Activated CD4-positive, alpha-beta memory T cell treated with anti-CD3 and anti-CD28 coated beads for 36 hours (primary cell): ENCODE measurements around the gene AFG3L2. TPM values are rescaled to one million over a fixed set of nuclear protein-coding genes. Genes with fewer than 3 reads are reported as not detected.
A peak's percentile ranks its signal among the peaks of the same experiment; 100 is the strongest.
"Not testable (repeated sequence)": the region's sequence is repeated elsewhere in the genome, so short reads cannot be mapped to it uniquely, and the experiment has no call there.

Experiments used
- CTCF ChIA-PET: fragments of 350-600 bp; sonication (Branson Sonifier 250); formaldehyde crosslinking; loops from one replicate; lab custom pipeline; 2021; ENCODE audit warnings: antibody characterized with exemption, inconsistent platforms; lab: Charles Lee
- POLR2A ChIA-PET: fragments of 350-600 bp; sonication (Branson Sonifier 250); formaldehyde crosslinking; loops from one replicate; lab custom pipeline; 2021; ENCODE audit warnings: antibody characterized with exemption; lab: Charles Lee
- DNase-seq: peaks from one replicate; pipeline ENCODE4 v3.0.0-alpha.2; 2020
- H3K27ac Mint-ChIP-seq: one replicate; pipeline ENCODE4 v1.8.0; 2021; ENCODE audit warnings: mixed read lengths
- H3K27me3 Mint-ChIP-seq: one replicate; pipeline ENCODE4 v1.8.0; 2021; ENCODE audit warnings: mixed read lengths
- H3K36me3 Mint-ChIP-seq: one replicate; pipeline ENCODE4 v1.8.0; 2021; ENCODE audit warnings: mixed read lengths
- H3K4me1 Mint-ChIP-seq: one replicate; pipeline ENCODE4 v1.8.0; 2021; ENCODE audit warnings: low read depth, mixed read lengths
- H3K4me3 Mint-ChIP-seq: one replicate; pipeline ENCODE4 v1.8.0; 2021; ENCODE audit warnings: mild to moderate bottlenecking, mixed read lengths
- H3K9me3 Mint-ChIP-seq: one replicate; pipeline ENCODE4 v1.8.0; 2021; ENCODE audit warnings: mixed read lengths
- intact Hi-C: fragments of 100-400 bp; cut with micrococcal nuclease; formaldehyde crosslinking; loops from one replicate; pipeline ENCODE4 v1.15.1; 2023
- total RNA-seq, 2 experiments: library from RNA; stranded (reverse); gene quantifications; one replicate each; pipeline ENCODE4 v1.2.3, GENCODE V29; 2021

Gene AFG3L2
- total RNA-seq, result 10 to 100 TPM; 45.2 to 48.8 TPM

DNA sequence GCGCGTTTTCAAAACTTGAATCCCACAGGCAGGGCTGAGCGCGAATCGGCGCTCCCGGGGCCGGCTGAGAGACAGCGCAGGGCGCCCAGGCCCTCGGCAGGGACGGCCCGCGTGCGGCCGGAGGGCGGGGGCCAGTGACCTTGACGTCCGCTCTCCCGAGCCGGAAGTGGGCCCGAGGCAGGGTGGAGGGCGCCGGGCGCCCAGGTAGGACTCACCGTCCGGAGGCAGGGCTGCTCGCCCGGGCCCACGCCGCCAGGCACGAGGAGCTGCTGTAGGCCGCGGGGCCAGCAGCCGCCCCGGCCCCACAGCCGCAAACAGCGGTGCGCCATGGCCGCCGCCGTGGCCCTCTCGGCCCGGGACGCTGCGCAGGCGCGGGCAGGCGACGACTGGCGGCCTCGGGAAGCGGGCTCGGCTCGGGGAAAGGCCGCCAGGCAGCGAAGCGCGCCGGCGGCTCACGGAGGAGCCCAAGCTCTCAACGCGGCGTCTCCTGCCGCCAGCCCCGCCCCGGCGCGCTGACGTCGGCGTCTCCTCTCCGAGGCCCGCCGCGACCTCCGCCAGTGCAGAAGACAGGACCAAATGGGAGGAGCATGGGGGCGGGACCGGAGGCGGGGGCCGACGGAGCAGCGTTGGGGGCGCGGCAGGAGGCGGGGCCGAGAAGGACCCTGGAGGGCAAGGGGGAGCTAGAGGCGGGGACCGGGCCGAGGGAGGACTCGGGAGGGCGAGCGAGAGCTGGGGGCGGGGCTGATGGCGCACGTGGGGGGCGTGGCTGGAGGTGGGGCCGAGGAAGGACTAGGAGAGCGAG lies at the start of gene AFG3L2:
Gene AFG3L2 (minus strand): TSS at position 474 of the 802 bp plus-strand sequence. CDS start 145 bp downstream, at position 329.
- intact Hi-C loops, result loop anchor here (1.0 to 10.0 kb wide), 13 partner anchors 30 to 1349 kb away; partner anchors contain the start of genes CEP192, CEP76, CHMP1B and FAM210A
- peak within 1 kb of the TSS; percentile 87 for H3K27ac Mint-ChIP-seq
- peaks cover 9% of the 10 kb centered on the region for H3K36me3 Mint-ChIP-seq
- no peaks in the 10 kb centered on the region for H3K27me3 Mint-ChIP-seq
- DNase-seq, result peak; percentile 100
- peaks cover 44% of the 10 kb centered on the region for H3K4me1 Mint-ChIP-seq
- CTCF ChIA-PET, result interaction anchor here (0.5 to 1.5 kb wide), 7 partner anchors 14 to 326 kb away, joined by 3 to 6 read pairs (median 4); partner anchors contain the start of genes CEP76 and PSMG2
- peak within 1 kb of the TSS; percentile 89 for H3K4me3 Mint-ChIP-seq
- POLR2A ChIA-PET, result interaction anchor here (0.9 to 2.8 kb wide), 11 partner anchors 20 to 1349 kb away, joined by 3 to 22 read pairs (median 5); partner anchors contain the start of genes CEP192, CEP76, FAM210A and IMPA2
- H3K9me3 Mint-ChIP-seq, result no peaks in the 10 kb centered on the region

DNA sequence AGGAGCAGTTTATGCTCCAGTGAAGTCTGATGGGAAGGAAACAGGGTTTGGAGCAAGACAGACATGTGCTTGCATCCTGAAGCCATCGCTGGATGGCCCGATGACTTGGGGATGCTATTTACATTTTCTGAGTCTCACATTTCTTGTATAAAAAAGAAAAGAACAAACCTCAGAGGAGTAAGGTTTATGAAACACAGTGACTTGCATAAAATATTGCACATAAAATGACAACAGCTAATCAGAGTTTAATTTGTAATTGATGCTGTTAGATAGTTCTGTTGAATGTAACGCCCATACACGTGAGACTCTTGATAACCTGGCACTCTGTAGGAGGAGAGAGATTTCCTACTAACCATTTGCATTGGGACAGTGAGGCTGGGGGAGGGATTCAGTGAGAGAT lies 47.2 kb upstream of the AFG3L2 start:
- no peaks in the 10 kb centered on the region for H3K9me3 Mint-ChIP-seq
- H3K27me3 Mint-ChIP-seq, result peaks cover 4% of the 10 kb centered on the region
- ChIA-PET POLR2A (no interaction called here), CTCF (no interaction called here)
- H3K4me3 Mint-ChIP-seq, result no peak overlapping the region
- H3K4me1 Mint-ChIP-seq, result peaks cover 7% of the 10 kb centered on the region
- no peak overlapping the region for H3K27ac Mint-ChIP-seq
- intact Hi-C loops, result loop anchor here (5.0 kb wide), 1 partner anchor 47 kb away; the partner anchor contains the start of gene AFG3L2
- DNase-seq, result no peak
- no peaks in the 10 kb centered on the region for H3K36me3 Mint-ChIP-seq

DNA sequence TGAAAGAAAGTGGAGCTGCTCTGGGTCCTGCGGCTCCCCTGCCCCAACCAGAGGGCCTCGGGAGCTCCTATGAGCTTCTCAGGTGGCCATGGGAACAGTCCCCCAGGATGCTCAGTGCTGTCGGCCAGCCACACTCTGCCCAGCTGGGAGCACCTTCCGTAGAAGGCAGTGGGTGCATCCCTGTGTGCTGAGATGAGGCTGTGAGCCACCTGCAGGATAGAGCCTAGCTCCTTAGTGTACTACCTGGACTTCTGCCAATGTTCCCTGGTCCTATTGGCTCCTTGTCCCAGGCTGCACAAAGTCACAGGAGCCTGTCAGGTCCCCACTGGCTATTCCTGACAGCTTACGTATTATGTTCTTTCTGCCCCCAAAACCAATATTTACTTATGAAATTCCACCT lies 46.8 kb upstream of the AFG3L2 start:
- H3K27ac Mint-ChIP-seq, result no peak overlapping the region
- no peaks in the 10 kb centered on the region for H3K36me3 Mint-ChIP-seq
- H3K9me3 Mint-ChIP-seq, result no peaks in the 10 kb centered on the region
- CTCF ChIA-PET, result no interaction called here
- no peak for DNase-seq
- no peak overlapping the region for H3K4me3 Mint-ChIP-seq
- H3K4me1 Mint-ChIP-seq, result peaks cover 7% of the 10 kb centered on the region
- peaks cover 4% of the 10 kb centered on the region for H3K27me3 Mint-ChIP-seq
- intact Hi-C loops, result loop anchor here (5.0 kb wide), 1 partner anchor 47 kb away; the partner anchor contains the start of gene AFG3L2
- POLR2A ChIA-PET, result no interaction called here

DNA sequence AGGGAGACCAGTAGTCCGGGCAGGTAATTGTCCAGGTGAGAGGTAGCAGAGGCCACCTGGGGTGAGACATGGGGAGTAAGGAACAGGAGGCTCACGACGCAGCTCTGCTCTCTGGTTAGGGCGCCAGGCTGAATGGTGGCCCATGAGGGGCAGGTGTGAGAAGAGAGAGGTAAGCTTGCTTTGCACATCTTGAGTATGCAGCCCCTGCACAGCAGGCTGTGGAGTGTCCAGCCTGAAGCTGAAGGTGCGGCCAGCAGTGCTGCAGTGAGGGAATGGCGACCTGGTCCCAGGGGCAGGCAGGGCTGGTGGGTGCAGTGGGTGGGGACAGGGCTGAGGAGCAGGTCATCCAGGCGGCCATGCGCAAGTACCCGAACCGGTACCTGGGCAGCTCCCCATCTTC lies 46.4 kb upstream of the AFG3L2 start:
- no peaks in the 10 kb centered on the region for H3K36me3 Mint-ChIP-seq
- H3K4me1 Mint-ChIP-seq, result peaks cover 7% of the 10 kb centered on the region
- H3K27me3 Mint-ChIP-seq, result peaks cover 4% of the 10 kb centered on the region
- no peak for DNase-seq
- intact Hi-C loops, result loop anchor here (5.0 kb wide), 1 partner anchor 46 kb away; the partner anchor contains the start of gene AFG3L2
- no peak overlapping the region for H3K4me3 Mint-ChIP-seq
- no peak overlapping the region for H3K27ac Mint-ChIP-seq
- POLR2A ChIA-PET, result no interaction called here
- CTCF ChIA-PET, result no interaction called here
- no peaks in the 10 kb centered on the region for H3K9me3 Mint-ChIP-seq

DNA sequence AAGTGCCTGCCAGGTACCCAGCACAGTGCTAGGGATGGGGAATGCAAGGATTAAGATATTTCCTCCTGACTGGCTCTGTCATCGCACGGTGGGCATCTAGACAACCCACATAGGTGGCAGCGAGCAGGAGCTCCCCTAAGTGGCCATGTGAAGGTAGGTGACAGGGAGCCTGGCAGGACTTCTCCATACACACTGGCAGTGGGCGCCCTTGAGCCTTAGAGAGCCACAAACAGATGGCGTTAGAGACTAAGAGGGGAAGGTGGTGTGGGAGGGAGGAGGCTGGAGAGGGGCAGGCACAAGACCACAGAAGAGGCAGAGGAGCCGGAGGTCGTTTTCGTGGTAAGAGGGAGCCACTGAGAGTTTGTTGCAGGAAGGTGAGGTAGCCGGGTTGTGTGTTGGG lies 45.9 kb upstream of the AFG3L2 start:
- CTCF ChIA-PET, result no interaction called here
- Mint-ChIP-seq H3K4me1 (peaks cover 7% of the 10 kb centered on the region), H3K9me3 (no peaks in the 10 kb centered on the region), H3K27me3 (peaks cover 4% of the 10 kb centered on the region), H3K36me3 (no peaks in the 10 kb centered on the region), H3K4me3 (no peak overlapping the region), H3K27ac (no peak overlapping the region)
- intact Hi-C loops, result loop anchor here (5.0 kb wide), 1 partner anchor 46 kb away; the partner anchor contains the start of gene AFG3L2
- peak; percentile 19 for DNase-seq
- POLR2A ChIA-PET, result no interaction called here

DNA sequence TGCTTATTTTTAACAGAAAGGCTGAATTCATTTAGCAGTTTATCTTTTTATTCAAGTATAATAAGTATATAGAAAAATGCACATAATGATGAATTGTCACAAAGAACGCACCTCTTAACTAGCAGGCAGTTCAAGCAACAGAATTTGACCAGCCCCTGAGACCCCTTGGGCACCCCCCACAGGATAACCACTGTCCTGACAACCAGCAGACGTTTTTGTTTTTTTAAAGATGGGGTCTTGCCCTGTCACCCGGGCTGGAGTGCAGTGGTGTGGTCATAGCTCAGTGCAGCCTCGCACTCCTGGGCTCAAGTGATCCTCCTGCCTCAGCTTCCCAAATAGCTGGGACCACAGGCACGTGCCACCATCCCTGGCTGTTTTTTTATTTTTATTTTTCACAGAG lies 44.7 kb upstream of the AFG3L2 start:
- peak overlapping the region; percentile 51 for H3K4me3 Mint-ChIP-seq

DNA sequence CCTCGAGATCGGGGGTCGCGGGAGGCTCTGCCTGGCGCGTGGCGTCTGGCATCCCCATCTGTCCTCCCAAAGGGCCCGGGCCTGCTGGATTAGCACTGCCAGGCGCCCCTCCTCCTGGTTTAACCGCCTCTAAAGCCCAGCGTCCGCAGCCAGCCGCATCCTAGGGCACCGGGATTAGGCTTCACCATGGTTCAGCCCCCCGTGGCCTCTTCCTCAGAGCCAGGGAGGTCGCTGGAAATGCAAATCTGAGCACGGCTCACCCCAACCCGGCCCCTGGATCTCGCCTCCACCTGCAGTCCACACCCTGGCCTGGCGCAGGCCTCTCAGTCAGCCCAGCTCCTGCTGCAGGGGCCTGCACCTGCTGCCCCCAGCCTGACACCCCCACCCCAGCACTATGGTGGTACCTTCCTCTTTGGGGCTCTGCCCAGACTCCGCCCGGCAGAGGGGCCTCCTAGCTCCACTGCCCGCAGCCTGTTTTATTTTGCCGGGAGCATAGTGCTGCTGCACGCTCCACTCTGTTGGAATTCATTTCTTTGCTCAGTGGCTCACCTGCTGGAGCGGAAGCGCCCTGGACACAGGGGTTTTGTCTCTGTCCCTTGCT lies 43.9 kb upstream of the AFG3L2 start:
- Mint-ChIP-seq H3K9me3 (no peaks in the 10 kb centered on the region), H3K27me3 (peaks cover 4% of the 10 kb centered on the region), H3K4me3 (peak overlapping the region; percentile 51), H3K4me1 (peaks cover 7% of the 10 kb centered on the region), H3K36me3 (no peaks in the 10 kb centered on the region), H3K27ac (no peak overlapping the region)
- intact Hi-C loops, result loop anchor here (2.0 to 5.0 kb wide), 2 partner anchors 16 to 44 kb away; partner anchors contain the start of gene AFG3L2
- ChIA-PET POLR2A (interaction anchor here (1.5 to 1.9 kb wide), 2 partner anchors 13 to 282 kb away, joined by 3 to 7 read pairs; partner anchors contain the start of genes CEP76, PRELID3A and PSMG2), CTCF (no interaction called here)
- no peak for DNase-seq

More for the DNA sequence above, 44.7 kb upstream of the AFG3L2 start:
- H3K27ac Mint-ChIP-seq, result no peak overlapping the region
- no peak for DNase-seq
- POLR2A ChIA-PET, result no interaction called here
- H3K9me3 Mint-ChIP-seq, result no peaks in the 10 kb centered on the region
- intact Hi-C loops, result loop anchor here (2.0 to 5.0 kb wide), 2 partner anchors 17 to 44 kb away; partner anchors contain the start of gene AFG3L2
- no peaks in the 10 kb centered on the region for H3K36me3 Mint-ChIP-seq
- CTCF ChIA-PET, result no interaction called here
- H3K27me3 Mint-ChIP-seq, result peaks cover 4% of the 10 kb centered on the region
- H3K4me1 Mint-ChIP-seq, result peaks cover 7% of the 10 kb centered on the region

DNA sequence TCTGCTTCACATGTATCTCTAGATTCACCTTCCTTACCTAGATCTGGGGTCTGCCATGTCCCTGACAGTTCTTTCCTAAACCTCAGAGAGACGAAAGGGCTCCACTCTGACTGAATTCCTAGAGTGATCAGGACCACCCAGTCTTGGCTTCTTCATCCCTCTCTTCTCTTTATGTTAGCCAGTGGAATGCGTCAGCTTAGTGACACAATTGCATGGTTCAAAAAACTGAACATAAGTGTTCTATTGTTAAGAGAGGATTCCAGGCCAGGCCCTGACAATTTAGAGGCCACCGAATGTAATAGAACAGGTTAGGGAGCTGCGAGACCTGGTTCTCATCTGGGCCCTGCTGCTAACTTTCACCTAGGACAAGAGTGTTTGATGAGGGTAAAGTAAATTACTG lies 40.7 kb upstream of the AFG3L2 start:
- intact Hi-C loops, result no loop called here
- H3K27me3 Mint-ChIP-seq, result peaks cover 4% of the 10 kb centered on the region
- peaks cover 7% of the 10 kb centered on the region for H3K4me1 Mint-ChIP-seq
- H3K4me3 Mint-ChIP-seq, result no peak overlapping the region
- H3K36me3 Mint-ChIP-seq, result no peaks in the 10 kb centered on the region
- POLR2A ChIA-PET, result no interaction called here
- H3K9me3 Mint-ChIP-seq, result no peaks in the 10 kb centered on the region
- CTCF ChIA-PET, result no interaction called here
- DNase-seq, result no peak
- H3K27ac Mint-ChIP-seq, result no peak overlapping the region

DNA sequence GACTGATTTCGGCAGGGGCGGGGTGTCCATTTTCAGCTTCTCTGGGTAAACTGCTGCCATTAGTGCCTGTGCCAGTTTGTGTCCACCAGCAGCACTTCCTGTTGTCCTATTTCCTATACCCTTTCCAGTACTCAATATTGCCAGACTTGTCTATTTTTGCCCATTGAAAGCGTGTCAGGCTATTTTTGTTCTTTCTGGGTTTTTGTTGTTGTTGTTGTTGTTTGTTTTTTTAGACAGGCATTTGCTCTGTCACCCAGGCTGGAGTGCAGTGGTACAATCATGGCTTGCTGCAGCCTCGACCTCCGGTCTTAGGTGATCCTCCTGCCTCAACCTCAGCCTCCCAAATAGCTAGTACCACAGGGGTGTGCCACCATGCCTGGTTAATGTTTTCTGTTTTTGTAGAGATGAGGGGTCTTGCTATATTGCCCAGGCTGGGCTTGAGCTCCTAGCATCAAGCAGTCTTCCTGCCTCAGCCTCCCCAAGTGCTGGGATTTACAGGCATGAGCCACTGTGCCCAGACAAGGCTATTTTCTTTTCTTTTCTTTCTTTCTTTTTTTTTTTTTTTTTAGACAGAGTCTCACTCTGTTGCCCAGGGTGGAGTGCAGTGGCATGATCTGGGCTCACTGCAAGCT lies 39.2 kb upstream of the AFG3L2 start:
- H3K4me1 Mint-ChIP-seq, result peaks cover 5% of the 10 kb centered on the region
- no peaks in the 10 kb centered on the region for H3K36me3 Mint-ChIP-seq
- H3K9me3 Mint-ChIP-seq, result no peaks in the 10 kb centered on the region
- no peak overlapping the region for H3K27ac Mint-ChIP-seq
- ChIA-PET CTCF (no interaction called here), POLR2A (no interaction called here)
- H3K27me3 Mint-ChIP-seq, result peaks cover 2% of the 10 kb centered on the region
- no peak for DNase-seq
- intact Hi-C loops, result no loop called here
- H3K4me3 Mint-ChIP-seq, result no peak overlapping the region

DNA sequence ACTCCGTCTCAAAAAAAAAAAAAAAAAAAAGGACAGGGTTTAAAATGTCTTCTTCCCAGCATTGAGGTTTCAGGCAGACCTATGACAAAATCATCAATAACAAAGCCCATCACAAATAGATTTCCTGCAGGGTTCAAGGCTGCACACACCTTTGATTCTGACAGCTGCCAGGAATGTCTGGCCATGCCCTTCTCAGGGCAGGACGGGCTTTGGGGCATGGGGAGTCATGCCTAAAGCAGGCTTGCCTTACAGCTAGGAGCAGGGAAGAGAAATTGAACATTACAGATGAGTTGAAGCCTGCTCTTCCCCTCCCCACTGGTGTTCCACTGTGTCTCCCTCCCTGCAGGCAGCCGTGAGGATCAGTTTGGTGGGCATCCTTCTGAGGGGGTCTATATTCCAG lies 34.4 kb upstream of the AFG3L2 start:
- Mint-ChIP-seq H3K36me3 (no peaks in the 10 kb centered on the region), H3K9me3 (no peaks in the 10 kb centered on the region), H3K4me1 (peaks cover 13% of the 10 kb centered on the region), H3K4me3 (no peak overlapping the region), H3K27ac (no peak overlapping the region), H3K27me3 (peaks cover 9% of the 10 kb centered on the region)
- no peak for DNase-seq
- ChIA-PET POLR2A (interaction anchor here (0.7 kb wide), 1 partner anchor 38 kb away, joined by 3 read pairs; no protein-coding TSS in a partner anchor), CTCF (no interaction called here)
- intact Hi-C loops, result no loop called here

DNA sequence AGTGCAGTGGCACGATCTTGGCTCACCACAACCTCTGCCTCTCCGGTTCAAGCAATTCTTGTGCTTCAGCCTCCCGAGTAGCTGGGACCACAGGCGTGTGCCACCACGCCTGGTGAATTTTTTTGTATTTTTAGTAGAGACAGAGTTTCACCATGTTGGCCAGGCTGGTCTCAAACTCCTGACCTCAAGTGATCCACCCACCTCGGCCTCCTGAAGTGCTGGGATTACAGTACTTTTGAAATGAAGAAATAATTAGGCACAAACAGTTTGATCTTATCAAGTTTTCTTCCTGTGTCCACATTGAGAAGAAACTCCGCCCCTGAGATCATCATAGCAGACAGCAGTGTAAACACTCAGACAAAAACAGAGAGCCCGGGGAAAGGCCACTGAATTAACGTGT lies 33.7 kb upstream of the AFG3L2 start:
- H3K4me3 Mint-ChIP-seq, H3K27ac Mint-ChIP-seq: not testable (repeated sequence)
- CTCF ChIA-PET, result interaction anchor here (0.6 kb wide), 1 partner anchor 281 kb away, joined by 3 read pairs; no protein-coding TSS in a partner anchor

More for the DNA sequence above, 33.7 kb upstream of the AFG3L2 start:
- H3K36me3 Mint-ChIP-seq, DNase-seq, POLR2A ChIA-PET, intact Hi-C loops, H3K9me3 Mint-ChIP-seq: not testable (repeated sequence)
- Mint-ChIP-seq H3K4me1 (peaks cover 19% of the 10 kb centered on the region), H3K27me3 (peaks cover 15% of the 10 kb centered on the region)
